Measurements from ENCODE around the gene DLG1.

DLG1 gene

DNA sequence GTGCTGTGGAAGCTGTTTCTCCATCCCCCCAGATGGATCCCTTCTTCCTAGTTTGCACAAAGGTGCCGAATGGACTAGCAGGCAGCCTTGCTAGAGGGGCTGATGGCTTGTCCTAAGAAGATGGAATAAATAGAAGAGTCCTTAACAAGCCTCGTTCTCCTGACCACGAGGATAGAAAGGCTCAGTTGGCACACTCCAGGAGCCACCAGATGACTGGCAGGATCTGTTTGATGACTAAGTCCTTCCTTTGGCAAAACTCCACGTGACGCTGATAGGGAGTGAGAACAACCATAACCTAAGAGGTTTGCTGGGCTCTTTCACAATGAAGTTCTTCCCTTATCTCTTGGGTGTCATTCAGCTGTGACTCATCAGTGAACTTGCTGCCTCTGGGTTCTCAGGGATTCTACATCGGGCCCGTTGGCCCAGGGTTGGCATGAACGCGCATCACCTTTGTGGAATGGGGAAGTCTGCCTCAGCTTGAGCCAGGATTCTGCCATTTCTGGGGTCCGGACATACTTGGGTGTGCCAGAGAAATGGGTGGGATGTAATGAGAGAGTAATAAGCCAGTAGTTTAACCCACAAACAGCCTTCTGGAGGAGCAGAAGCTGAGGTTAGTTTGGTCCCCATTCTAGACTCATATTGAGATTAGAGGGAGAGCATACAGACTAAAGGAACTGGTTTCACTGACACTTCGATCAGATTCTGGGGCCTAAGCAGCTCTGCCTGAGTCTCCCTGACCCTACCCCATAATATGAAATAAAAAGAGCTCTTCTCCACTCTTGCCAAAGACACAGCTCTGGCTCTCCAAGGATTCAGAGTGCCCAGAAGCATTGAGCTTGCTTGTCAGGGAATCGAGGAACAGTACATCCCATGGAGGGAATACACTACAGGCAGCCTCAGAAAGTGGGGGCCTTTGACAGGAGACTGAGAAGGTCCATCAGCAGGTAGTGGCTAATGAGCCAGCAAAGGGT, 266.8 kb downstream of the DLG1 start:
- peak in 1 of 3 experiments; percentile 34 for DNase-seq (ENCODE audit: low read depth in 2 of 3, low spot score in 2 of 3)

- no peak for DNase-seq (ENCODE audit: low read depth in 2 of 3, low spot score in 2 of 3)
Observed at GRCh38 chr3:197030379-197031314, 267.8 kb downstream of the DLG1 start.

DNA sequence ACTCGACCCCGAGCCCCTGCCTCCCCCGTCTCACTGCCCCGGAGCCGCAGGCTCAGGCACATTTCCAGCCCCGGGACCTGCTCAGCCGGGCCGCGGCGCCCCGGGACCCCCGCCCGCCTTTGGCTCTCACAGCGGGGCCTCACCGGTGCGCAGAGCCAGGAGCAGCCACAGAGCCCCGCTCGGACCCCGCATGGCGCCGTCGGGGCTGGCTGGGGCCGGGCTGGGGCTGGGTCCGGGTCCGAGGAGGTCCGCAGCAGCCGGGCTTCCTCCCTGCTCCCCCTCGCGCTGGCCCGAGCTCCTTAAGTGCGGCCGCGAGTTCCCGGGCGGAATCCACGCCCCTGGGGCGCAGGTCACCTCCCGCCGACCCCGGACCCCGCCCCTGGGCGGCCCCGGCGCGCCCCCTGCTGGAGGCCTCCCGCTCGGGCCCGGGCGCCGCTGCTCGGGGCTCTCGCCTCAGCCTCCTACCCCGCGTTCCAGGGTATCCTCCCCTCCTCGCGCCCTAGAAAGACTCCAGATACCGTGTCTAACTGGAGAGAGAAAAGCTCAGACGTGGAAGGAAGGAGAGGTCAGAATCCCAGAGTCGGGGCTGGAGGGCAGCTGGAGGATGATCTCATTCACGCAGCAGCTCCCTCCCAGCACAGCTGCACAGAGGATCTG, 268.8 kb downstream of the DLG1 start, which contains the start of gene MELTF:
Gene MELTF (minus strand): TSS at position 307 of the 657 bp plus-strand sequence. CDS start 115 bp downstream, at position 192.
- DNase-seq (ENCODE audit: low read depth in 2 of 3, low spot score in 2 of 3), result peak; percentile 50 to 72 (median 72)

- no peak for DNase-seq (ENCODE audit: low read depth in 2 of 3, low spot score in 2 of 3)
Observed at GRCh38 chr3:197028728-197029510, 269.5 kb downstream of the DLG1 start.

DNA sequence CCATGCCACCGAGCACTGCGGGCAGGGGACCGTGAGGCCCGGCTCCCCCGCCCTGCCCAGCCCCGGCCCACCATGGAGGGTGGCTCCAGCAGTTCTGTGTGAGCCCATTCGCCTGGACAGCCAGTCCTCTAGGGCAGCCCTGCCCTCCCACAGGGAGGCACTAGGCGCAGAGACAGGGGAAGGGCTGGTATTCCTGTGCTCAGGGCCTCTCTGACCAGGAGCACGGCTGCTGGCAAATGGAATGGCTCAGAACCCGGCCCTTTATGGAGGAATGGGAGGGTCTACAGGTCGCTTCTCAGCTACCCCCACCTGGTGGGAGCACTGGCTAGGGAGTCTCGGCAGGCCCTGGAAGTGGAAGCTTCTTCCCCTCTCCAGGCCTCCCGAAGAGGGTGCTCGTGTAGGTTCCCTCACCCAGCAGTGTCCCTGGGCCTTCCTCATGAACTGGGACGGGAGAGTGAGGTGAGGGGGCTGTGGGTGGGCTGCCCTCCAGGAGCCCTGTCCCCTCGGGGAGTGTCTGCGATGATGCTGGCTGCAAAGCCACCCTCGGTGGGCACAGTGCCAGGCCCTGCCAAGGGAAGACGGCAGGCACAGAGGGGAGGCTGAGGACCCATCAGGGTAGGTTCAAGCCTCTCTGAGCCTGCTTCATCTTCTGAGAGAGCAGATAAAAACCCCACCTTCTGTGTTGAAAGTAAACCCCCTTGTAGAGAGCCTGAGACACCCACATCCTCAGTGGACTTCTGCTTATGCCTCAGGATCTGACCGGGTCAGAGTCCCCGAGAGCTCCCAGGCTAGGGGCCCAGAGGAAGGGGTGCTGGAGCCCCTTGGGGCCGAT, 270.3 kb downstream of the DLG1 start:
- no peak for DNase-seq (ENCODE audit: low read depth in 2 of 3, low spot score in 2 of 3)

DNA sequence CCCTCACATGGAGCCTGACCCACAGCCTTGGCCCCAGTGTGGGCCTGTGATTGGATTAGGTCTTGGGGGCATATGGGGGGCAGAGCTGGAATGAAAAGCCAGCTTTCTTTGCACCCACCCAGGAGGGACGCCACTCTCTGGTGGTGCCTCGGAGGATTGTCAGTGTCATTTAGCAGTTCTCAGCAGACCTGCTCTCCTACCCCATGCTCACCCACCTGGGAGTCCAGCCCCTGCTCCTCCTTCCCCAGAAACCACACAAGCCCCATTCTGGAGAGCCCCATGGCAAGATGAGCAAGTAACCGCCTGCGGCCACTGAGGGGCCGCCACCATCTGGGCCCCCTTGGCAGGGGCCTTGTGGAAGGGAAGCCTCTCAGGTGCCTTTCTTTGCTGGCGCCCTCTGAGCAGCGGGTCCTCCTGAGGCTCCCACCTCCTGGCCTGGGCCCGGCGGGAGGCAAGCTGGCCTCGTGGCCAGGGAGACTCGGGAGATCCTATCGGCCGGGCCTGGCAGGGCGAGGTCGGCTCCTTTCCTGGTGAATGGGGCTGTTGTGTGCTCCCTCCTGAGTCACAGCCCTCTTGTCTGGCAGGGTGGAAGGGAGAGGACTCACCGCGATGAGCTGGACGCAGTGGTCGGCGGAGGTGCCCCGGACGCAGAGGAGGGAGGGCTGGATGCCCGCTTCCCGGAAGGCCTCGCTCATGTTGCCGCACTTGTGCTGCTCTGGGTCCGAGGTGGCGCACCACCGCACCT, 271.1 kb downstream of the DLG1 start:
- DNase-seq (ENCODE audit: low read depth in 2 of 3, low spot score in 2 of 3), result no peak

GRCh38 chr3:197026481-197026866, 271.9 kb downstream of the DLG1 start:
- no peak for DNase-seq (ENCODE audit: low read depth in 2 of 3, low spot score in 2 of 3)

DNA sequence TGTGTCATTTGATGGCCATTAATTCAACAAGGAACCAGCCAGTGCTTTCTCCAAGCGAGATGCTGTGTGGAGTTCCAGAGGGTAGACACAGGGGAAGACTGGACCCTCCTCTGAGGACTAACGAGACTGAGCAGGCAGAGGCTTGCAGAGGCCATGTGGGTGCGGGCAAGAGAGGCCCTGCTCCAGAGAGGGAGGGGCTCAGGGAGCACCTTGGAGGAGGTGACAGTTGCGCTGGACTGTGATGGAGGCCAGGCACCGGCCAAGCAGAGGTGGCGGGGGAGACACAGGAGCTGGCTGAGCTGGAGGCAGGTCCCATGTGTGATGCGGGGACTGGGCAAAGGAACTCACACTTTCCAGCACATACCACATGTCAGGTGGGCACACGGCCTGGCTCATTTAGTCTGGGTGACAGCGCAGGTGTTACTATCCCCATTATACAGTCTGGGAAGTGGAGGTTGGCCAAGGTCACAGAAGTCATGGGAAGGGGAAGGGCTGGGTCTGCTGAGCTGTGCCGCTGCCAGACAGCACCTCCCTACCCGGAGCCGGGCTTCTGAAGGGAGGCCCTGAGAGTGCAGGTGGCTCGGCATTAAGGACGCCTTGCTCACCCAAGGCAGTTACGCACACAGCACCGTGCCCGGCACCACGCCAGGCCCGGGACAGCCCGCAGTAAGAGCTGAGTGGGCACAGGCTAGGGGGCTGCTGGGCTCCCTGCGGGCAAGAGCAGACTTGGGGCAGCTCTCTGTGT, 272.5 kb downstream of the DLG1 start:
- DNase-seq (ENCODE audit: low read depth in 2 of 3, low spot score in 2 of 3), result no peak

- no peak for DNase-seq (ENCODE audit: low read depth in 2 of 3, low spot score in 2 of 3)
Observed at GRCh38 chr3:197024881-197025735, 273.3 kb downstream of the DLG1 start.

DNA sequence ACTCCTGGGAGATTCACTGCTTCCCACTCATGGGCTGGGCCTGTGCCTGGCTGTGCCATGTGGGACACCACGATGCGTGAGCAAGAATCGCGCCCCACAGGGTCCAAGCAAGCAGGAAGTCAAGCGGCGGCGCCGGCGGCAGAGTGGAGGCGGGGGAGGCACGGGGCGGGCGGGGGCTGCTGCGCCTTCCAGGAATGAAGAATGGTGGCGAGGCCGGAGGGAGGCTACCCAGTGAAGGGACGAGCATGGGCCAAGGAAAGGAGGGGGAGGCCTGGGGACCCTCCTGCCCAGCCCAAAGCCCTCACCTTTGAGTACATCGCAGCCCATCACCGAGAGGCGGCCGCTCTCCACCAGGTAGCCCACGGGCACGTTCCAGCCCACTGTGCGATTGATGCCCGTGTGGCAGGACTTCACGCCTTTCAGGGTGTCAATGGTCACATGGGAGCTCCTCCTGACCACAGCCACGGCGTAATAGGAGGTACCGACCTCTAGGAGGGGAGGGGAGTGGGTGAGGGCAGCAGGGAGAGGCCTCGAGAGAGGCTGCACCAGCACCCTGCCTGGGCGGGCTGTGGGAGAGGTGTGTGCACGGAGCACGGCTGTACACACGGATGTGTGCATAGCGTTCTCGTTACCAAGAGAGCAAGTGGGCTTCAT, 274.3 kb downstream of the DLG1 start:
- no peak for DNase-seq (ENCODE audit: low read depth in 2 of 3, low spot score in 2 of 3)

GRCh38 chr3:197023241-197023997, 275.0 kb downstream of the DLG1 start:
- DNase-seq (ENCODE audit: low read depth in 2 of 3, low spot score in 2 of 3), result no peak

GRCh38 chr3:197022405-197023231, 275.8 kb downstream of the DLG1 start:
- no peak for DNase-seq (ENCODE audit: low read depth in 2 of 3, low spot score in 2 of 3)

DNA sequence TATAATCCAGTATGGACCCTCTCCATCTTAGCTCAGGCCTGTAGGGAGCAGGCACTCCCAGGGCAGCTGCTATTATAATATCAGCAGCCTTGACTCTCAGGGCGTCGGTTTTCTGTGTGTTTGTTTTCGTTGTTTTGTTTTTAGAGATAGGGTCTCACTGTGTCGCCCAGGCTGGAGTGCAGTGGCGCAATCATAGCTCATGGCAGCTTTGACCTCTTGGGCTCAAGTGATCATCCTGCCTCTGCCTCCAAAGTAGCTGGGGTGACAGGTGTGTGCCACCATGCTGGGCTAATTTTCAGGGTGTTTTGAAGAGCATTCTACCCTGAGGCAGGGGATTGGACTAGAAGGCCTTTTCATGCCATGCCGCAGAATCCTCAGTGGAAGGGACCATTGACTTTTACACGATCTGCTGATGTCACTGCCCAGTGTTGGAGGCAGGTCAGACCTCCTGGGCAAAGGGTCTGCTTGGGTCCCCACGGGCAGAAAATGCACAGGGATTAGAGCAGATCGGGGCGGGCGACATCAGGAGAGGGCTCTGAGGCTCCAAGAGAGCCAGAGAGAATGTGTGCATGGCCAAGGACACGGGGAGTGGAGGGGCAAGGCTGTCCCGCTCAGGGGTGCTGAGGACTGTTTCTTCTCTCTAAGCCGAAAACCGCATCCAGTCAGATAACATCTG, 276.5 kb downstream of the DLG1 start:
- DNase-seq (ENCODE audit: low read depth in 2 of 3, low spot score in 2 of 3), result no peak

- no peak for DNase-seq (ENCODE audit: low read depth in 2 of 3, low spot score in 2 of 3)
Observed at GRCh38 chr3:197021231-197021630, 277.2 kb downstream of the DLG1 start.
